Measurements from ENCODE around the gene GIMAP1. TPM values are rescaled to one million over a fixed set of nuclear protein-coding genes. Genes with fewer than 3 reads are reported as not detected.
"Not testable (repeated sequence)": the region's sequence is repeated elsewhere in the genome, so short reads cannot be mapped to it uniquely, and the experiment has no call there.

GIMAP1 gene
- polyA plus RNA-seq, 1 of the 3 experiments (the other 2 are of a cell fraction): not detected

- TF ChIP-seq, protein P1, sequence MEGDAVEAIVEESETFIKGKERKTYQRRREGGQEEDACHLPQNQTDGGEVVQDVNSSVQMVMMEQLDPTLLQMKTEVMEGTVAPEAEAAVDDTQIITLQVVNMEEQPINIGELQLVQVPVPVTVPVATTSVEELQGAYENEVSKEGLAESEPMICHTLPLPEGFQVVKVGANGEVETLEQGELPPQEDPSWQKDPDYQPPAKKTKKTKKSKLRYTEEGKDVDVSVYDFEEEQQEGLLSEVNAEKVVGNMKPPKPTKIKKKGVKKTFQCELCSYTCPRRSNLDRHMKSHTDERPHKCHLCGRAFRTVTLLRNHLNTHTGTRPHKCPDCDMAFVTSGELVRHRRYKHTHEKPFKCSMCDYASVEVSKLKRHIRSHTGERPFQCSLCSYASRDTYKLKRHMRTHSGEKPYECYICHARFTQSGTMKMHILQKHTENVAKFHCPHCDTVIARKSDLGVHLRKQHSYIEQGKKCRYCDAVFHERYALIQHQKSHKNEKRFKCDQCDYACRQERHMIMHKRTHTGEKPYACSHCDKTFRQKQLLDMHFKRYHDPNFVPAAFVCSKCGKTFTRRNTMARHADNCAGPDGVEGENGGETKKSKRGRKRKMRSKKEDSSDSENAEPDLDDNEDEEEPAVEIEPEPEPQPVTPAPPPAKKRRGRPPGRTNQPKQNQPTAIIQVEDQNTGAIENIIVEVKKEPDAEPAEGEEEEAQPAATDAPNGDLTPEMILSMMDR (IDR thresholded peaks at IDR 0.05): no peak
Observed at GRCh38 chr7:150668977-150669376, 47.4 kb upstream of the GIMAP1 start (continued).

GRCh38 chr7:150671798-150672585, 44.4 kb upstream of the GIMAP1 start:
- H3K36me3 ChIP-seq (replicated peaks in 1 of 2; ENCODE audit: control insufficient read depth in 1 of 2, insufficient read depth in 2 of 2, low read length in 1 of 2); H2AFZ ChIP-seq (ENCODE audit: low read depth); H4K20me1 ChIP-seq (ENCODE audit: insufficient read depth); H3K27me3 ChIP-seq (ENCODE audit: insufficient read depth); H3K4me2 ChIP-seq; POLR2A ChIA-PET; H3F3A ChIP-seq (replicated peaks; ENCODE audit: insufficient read depth); H3K4me3 ChIP-seq (ENCODE audit: low read depth in 2 of 2, low read length in 1 of 2); H3K4me1 ChIP-seq (ENCODE audit: control insufficient read depth in 1 of 2, insufficient read depth in 2 of 2, low read depth in 1 of 2, low read length in 1 of 2); H3K27ac ChIP-seq (ENCODE audit: low read depth in 2 of 2, low read length in 1 of 2); H3K9ac ChIP-seq; DNase-seq; H3K9me2 ChIP-seq; H3K9me3 ChIP-seq; H3K79me2 ChIP-seq (ENCODE audit: insufficient read depth): not testable (repeated sequence)
- 5% methylated on average over 7 of the region's 7 CpGs for WGBS (ENCODE audit: low lambda C conversion rate)
- CTCF ChIA-PET: interaction anchor here (0.8 kb wide), 1 partner anchor 788 kb away, joined by 3 read pairs; no protein-coding TSS in a partner anchor

GRCh38 chr7:150675714-150676113, 40.7 kb upstream of the GIMAP1 start:
- no peak for DNase-seq
- Histone ChIP-seq H3K9ac (no peak overlapping the region), H3K36me3 (replicated peaks in 1 of 2; ENCODE audit: control insufficient read depth in 1 of 2, insufficient read depth in 2 of 2, low read length in 1 of 2) (no peaks in the 10 kb centered on the region), H3K9me3 (no peaks in the 10 kb centered on the region), H3K27me3 (ENCODE audit: insufficient read depth) (no peaks in the 10 kb centered on the region), H3K9me2 (no peaks in the 10 kb centered on the region), H3K79me2 (ENCODE audit: insufficient read depth) (no peaks in the 10 kb centered on the region), H3K4me1 (ENCODE audit: control insufficient read depth in 1 of 2, insufficient read depth in 2 of 2, low read depth in 1 of 2, low read length in 1 of 2) (no peaks in the 10 kb centered on the region), H2AFZ (ENCODE audit: low read depth) (no peak overlapping the region), H3K27ac (ENCODE audit: low read depth in 2 of 2, low read length in 1 of 2) (no peak overlapping the region), H4K20me1 (ENCODE audit: insufficient read depth) (no peaks in the 10 kb centered on the region), H3K4me3 (ENCODE audit: low read depth in 2 of 2, low read length in 1 of 2) (no peak overlapping the region), H3K4me2 (no peak overlapping the region), H3F3A (replicated peaks; ENCODE audit: insufficient read depth) (no peaks in the 10 kb centered on the region)
- CTCF ChIA-PET: interaction anchor here (0.7 kb wide), 1 partner anchor 46 kb away, joined by 3 read pairs; no protein-coding TSS in a partner anchor
- WGBS (ENCODE audit: low lambda C conversion rate): 5% methylated on average over 2 of the region's 2 CpGs
- POLR2A ChIA-PET: no interaction called here
- TF ChIP-seq, protein P2, sequence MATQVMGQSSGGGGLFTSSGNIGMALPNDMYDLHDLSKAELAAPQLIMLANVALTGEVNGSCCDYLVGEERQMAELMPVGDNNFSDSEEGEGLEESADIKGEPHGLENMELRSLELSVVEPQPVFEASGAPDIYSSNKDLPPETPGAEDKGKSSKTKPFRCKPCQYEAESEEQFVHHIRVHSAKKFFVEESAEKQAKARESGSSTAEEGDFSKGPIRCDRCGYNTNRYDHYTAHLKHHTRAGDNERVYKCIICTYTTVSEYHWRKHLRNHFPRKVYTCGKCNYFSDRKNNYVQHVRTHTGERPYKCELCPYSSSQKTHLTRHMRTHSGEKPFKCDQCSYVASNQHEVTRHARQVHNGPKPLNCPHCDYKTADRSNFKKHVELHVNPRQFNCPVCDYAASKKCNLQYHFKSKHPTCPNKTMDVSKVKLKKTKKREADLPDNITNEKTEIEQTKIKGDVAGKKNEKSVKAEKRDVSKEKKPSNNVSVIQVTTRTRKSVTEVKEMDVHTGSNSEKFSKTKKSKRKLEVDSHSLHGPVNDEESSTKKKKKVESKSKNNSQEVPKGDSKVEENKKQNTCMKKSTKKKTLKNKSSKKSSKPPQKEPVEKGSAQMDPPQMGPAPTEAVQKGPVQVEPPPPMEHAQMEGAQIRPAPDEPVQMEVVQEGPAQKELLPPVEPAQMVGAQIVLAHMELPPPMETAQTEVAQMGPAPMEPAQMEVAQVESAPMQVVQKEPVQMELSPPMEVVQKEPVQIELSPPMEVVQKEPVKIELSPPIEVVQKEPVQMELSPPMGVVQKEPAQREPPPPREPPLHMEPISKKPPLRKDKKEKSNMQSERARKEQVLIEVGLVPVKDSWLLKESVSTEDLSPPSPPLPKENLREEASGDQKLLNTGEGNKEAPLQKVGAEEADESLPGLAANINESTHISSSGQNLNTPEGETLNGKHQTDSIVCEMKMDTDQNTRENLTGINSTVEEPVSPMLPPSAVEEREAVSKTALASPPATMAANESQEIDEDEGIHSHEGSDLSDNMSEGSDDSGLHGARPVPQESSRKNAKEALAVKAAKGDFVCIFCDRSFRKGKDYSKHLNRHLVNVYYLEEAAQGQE (IDR thresholded peaks at IDR 0.05; ENCODE audit: low read depth, low read length): no peak

- H3K4me3 ChIP-seq (ENCODE audit: low read depth in 2 of 2, low read length in 1 of 2); H3K79me2 ChIP-seq (ENCODE audit: insufficient read depth); H3F3A ChIP-seq (replicated peaks; ENCODE audit: insufficient read depth); H3K36me3 ChIP-seq (replicated peaks in 1 of 2; ENCODE audit: control insufficient read depth in 1 of 2, insufficient read depth in 2 of 2, low read length in 1 of 2); H3K27me3 ChIP-seq (ENCODE audit: insufficient read depth); H3K4me2 ChIP-seq; H2AFZ ChIP-seq (ENCODE audit: low read depth); H3K9ac ChIP-seq; CTCF ChIA-PET; H3K27ac ChIP-seq (ENCODE audit: low read depth in 2 of 2, low read length in 1 of 2); POLR2A ChIA-PET; DNase-seq; H3K4me1 ChIP-seq (ENCODE audit: control insufficient read depth in 1 of 2, insufficient read depth in 2 of 2, low read depth in 1 of 2, low read length in 1 of 2); H4K20me1 ChIP-seq (ENCODE audit: insufficient read depth); H3K9me2 ChIP-seq; H3K9me3 ChIP-seq: not testable (repeated sequence)
Observed at GRCh38 chr7:150676276-150676675, 40.1 kb upstream of the GIMAP1 start.

DNA sequence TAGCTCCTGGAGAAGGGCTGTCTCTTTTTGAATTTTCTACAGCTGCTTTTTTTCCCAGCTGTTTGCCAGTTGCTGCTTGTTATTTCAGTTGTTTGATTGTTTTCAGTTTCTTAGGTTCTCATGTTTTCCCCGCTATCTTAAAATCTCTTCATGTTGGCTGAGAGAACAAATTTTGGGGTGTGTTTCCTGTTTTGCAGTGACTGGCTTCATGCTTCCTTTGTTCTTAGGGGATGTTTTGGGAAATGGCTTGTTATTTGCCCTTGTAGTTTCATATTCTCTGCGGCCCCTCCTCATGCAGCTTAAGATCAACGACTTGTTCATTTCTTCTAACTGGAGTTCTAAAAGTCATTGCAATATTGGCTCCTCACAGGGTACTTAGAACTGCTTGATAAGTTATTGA, 39.6 kb upstream of the GIMAP1 start:
- H3K27me3 ChIP-seq (ENCODE audit: insufficient read depth); H3K4me3 ChIP-seq (ENCODE audit: low read depth in 2 of 2, low read length in 1 of 2); H3K9me2 ChIP-seq; H3K4me1 ChIP-seq (ENCODE audit: control insufficient read depth in 1 of 2, insufficient read depth in 2 of 2, low read depth in 1 of 2, low read length in 1 of 2); DNase-seq; H3K9me3 ChIP-seq; H2AFZ ChIP-seq (ENCODE audit: low read depth); H3F3A ChIP-seq (replicated peaks; ENCODE audit: insufficient read depth); H3K4me2 ChIP-seq; H3K36me3 ChIP-seq (replicated peaks in 1 of 2; ENCODE audit: control insufficient read depth in 1 of 2, insufficient read depth in 2 of 2, low read length in 1 of 2); CTCF ChIA-PET; POLR2A ChIA-PET; H3K27ac ChIP-seq (ENCODE audit: low read depth in 2 of 2, low read length in 1 of 2); H4K20me1 ChIP-seq (ENCODE audit: insufficient read depth); H3K79me2 ChIP-seq (ENCODE audit: insufficient read depth); H3K9ac ChIP-seq: not testable (repeated sequence)
- WGBS (ENCODE audit: low lambda C conversion rate): 2% methylated on average over 3 of the region's 3 CpGs

Data from SK-N-SH (cell line).